Measurements from ENCODE around the gene CAMK1G.

DNA sequence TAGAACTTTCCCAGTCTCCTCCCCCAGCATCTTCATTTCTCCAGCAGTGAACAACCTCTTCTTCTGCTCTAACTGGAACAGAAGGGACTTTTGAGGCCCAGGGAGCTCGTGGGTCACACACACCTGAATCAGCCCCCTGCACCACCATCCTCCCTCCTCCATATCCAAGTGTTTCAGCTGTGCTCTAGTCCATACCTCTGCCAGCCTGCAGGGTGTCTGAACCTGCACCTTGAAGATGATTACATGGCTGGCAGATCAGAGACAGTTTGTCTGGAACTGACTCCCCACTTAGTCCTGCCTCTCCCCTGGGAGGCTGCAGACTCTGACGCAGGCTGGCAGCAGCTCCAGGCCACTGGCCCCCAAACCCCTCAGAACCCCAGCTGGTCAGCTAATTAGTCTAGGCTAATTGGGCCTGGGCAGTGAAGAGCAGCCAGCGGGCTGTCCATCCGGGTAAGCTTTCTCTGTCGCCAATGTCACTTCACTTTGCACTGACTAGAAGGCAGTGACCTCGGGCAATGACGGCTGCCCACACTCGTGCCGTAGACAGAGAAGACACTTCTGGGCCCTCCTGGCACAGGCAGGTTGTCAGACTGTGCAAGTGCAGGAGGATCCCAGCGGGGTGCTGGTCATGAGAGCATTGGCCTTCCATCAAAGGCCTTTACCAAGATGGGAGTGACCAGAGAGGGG is 12.2 kb downstream of the CAMK1G start:
- TF ChIP-seq, protein P1, sequence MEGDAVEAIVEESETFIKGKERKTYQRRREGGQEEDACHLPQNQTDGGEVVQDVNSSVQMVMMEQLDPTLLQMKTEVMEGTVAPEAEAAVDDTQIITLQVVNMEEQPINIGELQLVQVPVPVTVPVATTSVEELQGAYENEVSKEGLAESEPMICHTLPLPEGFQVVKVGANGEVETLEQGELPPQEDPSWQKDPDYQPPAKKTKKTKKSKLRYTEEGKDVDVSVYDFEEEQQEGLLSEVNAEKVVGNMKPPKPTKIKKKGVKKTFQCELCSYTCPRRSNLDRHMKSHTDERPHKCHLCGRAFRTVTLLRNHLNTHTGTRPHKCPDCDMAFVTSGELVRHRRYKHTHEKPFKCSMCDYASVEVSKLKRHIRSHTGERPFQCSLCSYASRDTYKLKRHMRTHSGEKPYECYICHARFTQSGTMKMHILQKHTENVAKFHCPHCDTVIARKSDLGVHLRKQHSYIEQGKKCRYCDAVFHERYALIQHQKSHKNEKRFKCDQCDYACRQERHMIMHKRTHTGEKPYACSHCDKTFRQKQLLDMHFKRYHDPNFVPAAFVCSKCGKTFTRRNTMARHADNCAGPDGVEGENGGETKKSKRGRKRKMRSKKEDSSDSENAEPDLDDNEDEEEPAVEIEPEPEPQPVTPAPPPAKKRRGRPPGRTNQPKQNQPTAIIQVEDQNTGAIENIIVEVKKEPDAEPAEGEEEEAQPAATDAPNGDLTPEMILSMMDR (optimal IDR thresholded peaks at IDR 0.05 in 1 of 3, IDR thresholded peaks at IDR 0.05 in 1 of 3, conservative IDR thresholded peaks at IDR 0.05 in 1 of 3; ENCODE audit: extremely low read depth in 1 of 3, insufficient read depth in 2 of 3, low read length in 3 of 3) = no peak
- TF ChIP-seq EZH2 (IDR thresholded peaks at IDR 0.05; ENCODE audit: low read length) = no peak
